ENCODE measurements around the gene ITPK1.

DNA sequence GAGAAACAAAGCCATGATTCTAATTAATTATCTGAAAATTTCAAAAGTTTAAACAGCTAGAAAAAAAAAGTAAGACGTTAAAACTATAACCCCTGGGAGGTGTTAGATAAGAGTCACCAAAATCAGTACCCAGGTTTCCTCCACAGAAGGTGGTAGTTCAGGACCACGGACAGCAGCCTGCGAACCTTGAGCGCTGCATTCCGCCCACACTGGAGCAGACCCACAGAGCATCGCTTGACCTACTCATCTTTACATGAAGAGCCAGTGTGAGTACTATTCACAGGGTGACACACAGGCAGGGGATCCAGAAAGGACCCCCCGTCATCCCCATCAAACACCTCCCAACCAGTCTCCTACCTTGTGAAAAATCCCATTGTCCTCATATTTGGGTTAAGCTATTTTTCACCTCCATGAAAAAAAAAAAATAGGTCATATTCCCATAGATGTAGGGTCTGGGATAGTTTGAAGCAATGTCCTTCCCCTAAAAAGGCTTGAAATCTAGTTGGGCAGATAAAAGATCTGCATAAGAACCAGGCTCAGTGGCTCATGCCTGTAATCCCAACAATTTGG lies 201.6 kb downstream of the ITPK1 start:
- TF ChIP-seq, protein P1, sequence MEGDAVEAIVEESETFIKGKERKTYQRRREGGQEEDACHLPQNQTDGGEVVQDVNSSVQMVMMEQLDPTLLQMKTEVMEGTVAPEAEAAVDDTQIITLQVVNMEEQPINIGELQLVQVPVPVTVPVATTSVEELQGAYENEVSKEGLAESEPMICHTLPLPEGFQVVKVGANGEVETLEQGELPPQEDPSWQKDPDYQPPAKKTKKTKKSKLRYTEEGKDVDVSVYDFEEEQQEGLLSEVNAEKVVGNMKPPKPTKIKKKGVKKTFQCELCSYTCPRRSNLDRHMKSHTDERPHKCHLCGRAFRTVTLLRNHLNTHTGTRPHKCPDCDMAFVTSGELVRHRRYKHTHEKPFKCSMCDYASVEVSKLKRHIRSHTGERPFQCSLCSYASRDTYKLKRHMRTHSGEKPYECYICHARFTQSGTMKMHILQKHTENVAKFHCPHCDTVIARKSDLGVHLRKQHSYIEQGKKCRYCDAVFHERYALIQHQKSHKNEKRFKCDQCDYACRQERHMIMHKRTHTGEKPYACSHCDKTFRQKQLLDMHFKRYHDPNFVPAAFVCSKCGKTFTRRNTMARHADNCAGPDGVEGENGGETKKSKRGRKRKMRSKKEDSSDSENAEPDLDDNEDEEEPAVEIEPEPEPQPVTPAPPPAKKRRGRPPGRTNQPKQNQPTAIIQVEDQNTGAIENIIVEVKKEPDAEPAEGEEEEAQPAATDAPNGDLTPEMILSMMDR (IDR thresholded peaks at IDR 0.05) = no peak
- no peak for TF ChIP-seq POLR2A (IDR thresholded peaks at IDR 0.05)
